ENCODE measurements around the gene TPSD1. TPM values are rescaled to one million over a fixed set of nuclear protein-coding genes. Genes with fewer than 3 reads are reported as not detected.
"Not testable (repeated sequence)": the region's sequence is repeated elsewhere in the genome, so short reads cannot be mapped to it uniquely, and the experiment has no call there.

Gene TPSD1
- total RNA-seq, 2 experiments from 2014 or later: not detected

GRCh38 chr16:1224558-1224957 lies 31.3 kb upstream of the TPSD1 start:
- Mint-ChIP-seq H3K27me3 (no peaks in the 10 kb centered on the region), H3K4me3 (no peak overlapping the region), H3K4me1 (ENCODE audit: low read depth) (no peaks in the 10 kb centered on the region), H3K9me3 (no peaks in the 10 kb centered on the region), H3K36me3 (no peaks in the 10 kb centered on the region), H3K27ac (no peak overlapping the region)
- POLR2A ChIA-PET: no interaction called here
- CTCF ChIA-PET: no interaction called here
- intact Hi-C loops (cut with micrococcal nuclease): no loop called here
- no peak for DNase-seq

GRCh38 chr16:1225051-1225451 lies 30.8 kb upstream of the TPSD1 start, which contains the start of gene TPSG1:
TSS of gene TPSG1 (minus strand) at chr16:1225268. CDS start at chr16:1225252, 16 bp downstream.
- intact Hi-C loops (cut with micrococcal nuclease): no loop called here
- Mint-ChIP-seq H3K4me3 (no peak within 1 kb of the TSS), H3K36me3 (no peaks in the 10 kb centered on the region), H3K4me1 (ENCODE audit: low read depth) (no peaks in the 10 kb centered on the region), H3K27me3 (no peaks in the 10 kb centered on the region), H3K9me3 (no peaks in the 10 kb centered on the region), H3K27ac (no peak within 1 kb of the TSS)
- CTCF ChIA-PET: no interaction called here
- POLR2A ChIA-PET: no interaction called here
- no peak for DNase-seq

DNA sequence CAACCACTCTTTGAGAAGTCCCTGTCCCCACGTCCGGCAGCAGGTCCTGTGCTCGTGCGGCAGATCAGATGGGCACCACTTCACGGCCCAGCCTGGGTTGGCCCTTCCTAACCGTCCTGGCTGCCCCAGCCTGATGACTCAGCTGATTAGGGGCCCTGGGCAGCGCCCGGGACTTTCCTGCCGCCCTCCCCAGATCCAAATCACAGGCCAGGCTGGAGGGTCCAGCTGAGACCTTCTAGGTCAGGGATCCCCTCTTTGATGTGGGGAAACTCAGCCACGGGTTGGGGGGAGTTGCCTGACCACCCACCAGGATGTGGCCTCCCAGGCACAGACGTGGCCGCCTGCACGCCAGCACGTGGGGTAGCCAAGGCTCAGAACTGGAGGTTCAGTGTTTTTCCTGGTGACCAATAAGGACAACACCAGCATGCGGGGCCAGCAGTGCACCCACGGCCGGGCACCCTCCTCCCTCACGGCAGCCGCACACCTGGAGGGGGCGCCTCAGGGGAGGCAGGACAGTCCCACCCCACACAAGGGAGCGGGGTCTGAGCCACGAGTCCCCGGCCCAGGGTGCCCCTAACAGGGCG lies 30.0 kb upstream of the TPSD1 start:
- H3K27me3 Mint-ChIP-seq; H3K4me1 Mint-ChIP-seq (ENCODE audit: low read depth); H3K9me3 Mint-ChIP-seq; H3K4me3 Mint-ChIP-seq; POLR2A ChIA-PET; DNase-seq; CTCF ChIA-PET; H3K36me3 Mint-ChIP-seq; H3K27ac Mint-ChIP-seq; intact Hi-C loops (cut with micrococcal nuclease): not testable (repeated sequence)

GRCh38 chr16:1226692-1227091 lies 29.2 kb upstream of the TPSD1 start:
- CTCF ChIA-PET; H3K36me3 Mint-ChIP-seq; H3K4me1 Mint-ChIP-seq (ENCODE audit: low read depth); H3K27ac Mint-ChIP-seq; intact Hi-C loops (cut with micrococcal nuclease); H3K4me3 Mint-ChIP-seq; POLR2A ChIA-PET; DNase-seq; H3K9me3 Mint-ChIP-seq; H3K27me3 Mint-ChIP-seq: not testable (repeated sequence)

DNA sequence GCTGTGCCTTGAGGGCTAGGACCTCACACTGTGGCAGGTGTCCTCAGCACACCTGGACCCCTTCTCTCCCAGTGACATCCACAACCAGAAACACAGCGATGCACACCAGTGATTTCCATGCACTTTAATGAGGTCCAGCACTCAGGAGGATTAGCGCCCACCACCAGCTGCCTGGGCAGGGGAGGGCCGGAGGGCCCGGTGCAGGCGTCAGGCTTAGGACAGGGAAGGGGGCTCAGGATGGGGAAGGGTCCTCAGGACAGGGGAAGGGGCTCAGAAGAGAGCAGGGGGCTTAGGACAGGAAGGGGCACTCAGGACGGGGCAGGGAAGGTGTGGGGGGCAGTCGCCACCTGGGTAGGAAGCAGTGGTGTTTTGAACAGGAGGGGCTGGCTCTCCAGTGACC lies 27.6 kb upstream of the TPSD1 start:
- POLR2A ChIA-PET; H3K9me3 Mint-ChIP-seq; intact Hi-C loops (cut with micrococcal nuclease); H3K4me1 Mint-ChIP-seq (ENCODE audit: low read depth); CTCF ChIA-PET; H3K27me3 Mint-ChIP-seq; DNase-seq; H3K27ac Mint-ChIP-seq; H3K36me3 Mint-ChIP-seq; H3K4me3 Mint-ChIP-seq: not testable (repeated sequence)

GRCh38 chr16:1229476-1229875 lies 26.4 kb upstream of the TPSD1 start:
- H3K9me3 Mint-ChIP-seq; H3K36me3 Mint-ChIP-seq; POLR2A ChIA-PET; intact Hi-C loops (cut with micrococcal nuclease); H3K4me1 Mint-ChIP-seq (ENCODE audit: low read depth); H3K27ac Mint-ChIP-seq; CTCF ChIA-PET; DNase-seq; H3K4me3 Mint-ChIP-seq; H3K27me3 Mint-ChIP-seq: not testable (repeated sequence)

GRCh38 chr16:1230084-1230470 lies 25.8 kb upstream of the TPSD1 start, which contains the start of gene TPSB2:
TSS of gene TPSB2 (minus strand) at chr16:1230184. CDS start at chr16:1229951, 233 bp downstream.
- H3K4me3 Mint-ChIP-seq; H3K9me3 Mint-ChIP-seq; H3K27me3 Mint-ChIP-seq; H3K27ac Mint-ChIP-seq; POLR2A ChIA-PET; H3K36me3 Mint-ChIP-seq; DNase-seq; H3K4me1 Mint-ChIP-seq (ENCODE audit: low read depth); intact Hi-C loops (cut with micrococcal nuclease); CTCF ChIA-PET: not testable (repeated sequence)

- H3K4me1 Mint-ChIP-seq (ENCODE audit: low read depth); intact Hi-C loops (cut with micrococcal nuclease); H3K27me3 Mint-ChIP-seq; POLR2A ChIA-PET; H3K4me3 Mint-ChIP-seq; CTCF ChIA-PET; H3K36me3 Mint-ChIP-seq; H3K9me3 Mint-ChIP-seq; DNase-seq; H3K27ac Mint-ChIP-seq: not testable (repeated sequence)
These were observed 25.2 kb upstream of the TPSD1 start for GRCh38 chr16:1230471-1231212.

DNA sequence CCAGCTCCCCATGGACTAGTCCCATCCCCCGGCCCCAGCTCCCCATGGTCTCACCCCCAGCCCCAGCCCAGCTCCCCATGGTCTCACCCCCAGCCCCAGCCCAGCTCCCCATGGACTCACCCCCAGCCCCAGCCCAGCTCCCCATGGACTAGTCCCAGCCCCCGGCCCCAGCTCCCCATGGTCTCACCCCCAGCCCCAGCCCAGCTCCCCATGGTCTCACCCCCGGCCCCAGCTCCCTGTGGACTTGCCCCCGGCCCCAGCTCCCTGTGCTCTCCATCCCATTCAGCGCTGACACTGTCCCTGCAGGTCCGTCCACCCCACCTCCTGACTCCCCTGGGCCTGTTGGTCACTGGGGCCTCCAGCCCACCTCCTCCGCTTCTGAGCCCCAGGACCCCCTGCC lies 24.6 kb upstream of the TPSD1 start:
- H3K27me3 Mint-ChIP-seq; H3K36me3 Mint-ChIP-seq; H3K4me3 Mint-ChIP-seq; DNase-seq; H3K9me3 Mint-ChIP-seq; H3K4me1 Mint-ChIP-seq (ENCODE audit: low read depth); H3K27ac Mint-ChIP-seq; CTCF ChIA-PET; POLR2A ChIA-PET; intact Hi-C loops (cut with micrococcal nuclease): not testable (repeated sequence)

DNA sequence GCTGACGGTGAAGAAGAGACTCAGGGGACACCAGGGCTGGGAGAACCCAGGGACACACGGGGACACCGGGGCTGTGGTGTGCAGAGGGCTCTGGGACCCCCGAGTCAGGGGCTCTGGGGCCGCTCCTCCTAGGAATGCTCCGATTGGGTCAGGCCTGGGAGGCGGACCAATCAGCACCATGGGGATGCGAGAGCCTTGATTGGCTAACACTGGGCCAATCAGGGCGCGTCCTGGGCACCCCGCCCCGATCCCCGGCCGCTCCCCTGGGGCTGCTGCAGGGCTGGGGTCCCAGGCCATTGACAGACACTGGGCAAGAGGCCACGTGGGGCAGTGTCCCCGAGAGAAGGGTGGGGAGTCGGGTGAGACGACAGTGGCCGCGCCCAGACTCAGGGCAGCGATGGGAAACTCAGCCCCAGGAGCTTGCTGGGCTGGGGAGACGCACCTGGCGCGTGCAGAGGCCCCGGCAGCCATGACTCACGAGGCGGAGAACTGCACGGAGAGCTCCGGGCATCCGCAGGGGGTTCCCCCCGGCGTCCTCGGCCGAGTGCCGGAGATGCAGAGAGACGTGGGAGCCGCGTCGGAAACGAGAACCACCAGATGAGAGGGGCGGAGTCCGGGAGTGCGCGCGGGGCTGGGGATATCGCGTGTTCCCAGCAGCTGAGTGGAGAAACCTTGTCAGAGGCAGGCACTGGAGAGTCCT lies 23.7 kb upstream of the TPSD1 start:
- H3K9me3 Mint-ChIP-seq; H3K4me3 Mint-ChIP-seq; CTCF ChIA-PET; DNase-seq; H3K4me1 Mint-ChIP-seq (ENCODE audit: low read depth); intact Hi-C loops (cut with micrococcal nuclease); H3K36me3 Mint-ChIP-seq; POLR2A ChIA-PET; H3K27me3 Mint-ChIP-seq; H3K27ac Mint-ChIP-seq: not testable (repeated sequence)

DNA sequence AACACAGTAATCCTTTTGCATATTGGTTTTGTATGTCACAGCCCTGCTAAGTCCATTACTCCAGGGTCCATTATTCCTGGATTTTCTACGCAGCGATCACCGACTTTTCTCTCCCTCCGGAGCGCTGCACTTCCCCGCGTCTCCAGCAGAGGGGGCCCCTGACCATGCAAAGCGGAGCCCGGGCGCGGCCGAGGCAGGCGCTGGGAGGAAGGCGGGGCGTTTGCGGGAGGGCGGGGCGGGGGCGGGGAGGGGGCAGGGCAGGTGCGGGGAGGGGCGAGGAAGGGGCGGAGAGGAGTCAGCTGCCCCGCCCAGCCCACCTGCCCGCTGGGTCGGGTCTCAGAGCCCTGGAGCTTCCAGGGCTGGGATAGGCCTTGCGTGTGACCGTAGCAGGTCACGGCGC lies 19.2 kb upstream of the TPSD1 start:
- H3K4me3 Mint-ChIP-seq; CTCF ChIA-PET; H3K27me3 Mint-ChIP-seq; intact Hi-C loops (cut with micrococcal nuclease); DNase-seq; H3K36me3 Mint-ChIP-seq; H3K27ac Mint-ChIP-seq; POLR2A ChIA-PET; H3K4me1 Mint-ChIP-seq (ENCODE audit: low read depth); H3K9me3 Mint-ChIP-seq: not testable (repeated sequence)

GRCh38 chr16:1237990-1238389 lies 17.9 kb upstream of the TPSD1 start:
- ChIA-PET POLR2A (no interaction called here), CTCF (no interaction called here)
- Mint-ChIP-seq H3K4me1 (ENCODE audit: low read depth) (no peaks in the 10 kb centered on the region), H3K9me3 (no peaks in the 10 kb centered on the region), H3K36me3 (no peaks in the 10 kb centered on the region), H3K4me3 (no peak overlapping the region), H3K27ac (no peak overlapping the region), H3K27me3 (no peaks in the 10 kb centered on the region)
- DNase-seq: no peak
- intact Hi-C loops (cut with micrococcal nuclease): no loop called here

DNA sequence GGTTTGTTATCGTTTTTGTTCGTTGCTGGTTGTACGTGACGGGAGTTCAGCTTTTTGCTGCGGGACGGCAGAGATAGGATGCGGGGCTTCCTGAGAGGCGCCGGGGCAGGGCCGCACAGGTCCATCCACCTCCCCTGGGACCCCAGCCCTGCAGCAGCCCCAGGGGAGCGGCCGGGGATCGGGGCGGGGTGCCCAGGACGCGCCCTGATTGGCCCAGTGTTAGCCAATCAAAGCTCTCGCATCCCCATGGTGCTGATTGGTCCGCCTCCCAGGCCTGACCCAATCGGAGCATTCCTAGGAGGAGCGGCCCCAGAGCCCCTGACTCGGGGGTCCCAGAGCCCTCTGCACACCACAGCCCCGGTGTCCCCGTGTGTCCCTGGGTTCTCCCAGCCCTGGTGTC lies 17.0 kb upstream of the TPSD1 start:
- intact Hi-C loops (cut with micrococcal nuclease); POLR2A ChIA-PET; H3K27ac Mint-ChIP-seq; H3K9me3 Mint-ChIP-seq; H3K36me3 Mint-ChIP-seq; CTCF ChIA-PET; DNase-seq; H3K4me1 Mint-ChIP-seq (ENCODE audit: low read depth); H3K4me3 Mint-ChIP-seq; H3K27me3 Mint-ChIP-seq: not testable (repeated sequence)
